RPMI8226 (cell line): ENCODE results near the gene MDC1.
"Not testable (repeated sequence)": the region's sequence is repeated elsewhere in the genome, so short reads cannot be mapped to it uniquely, and the experiment has no call there.

Source experiments
- DNase-seq: peaks from one replicate; pipeline ENCODE4 v3.0.0-alpha.2; 2015

MDC1 gene, protein sequence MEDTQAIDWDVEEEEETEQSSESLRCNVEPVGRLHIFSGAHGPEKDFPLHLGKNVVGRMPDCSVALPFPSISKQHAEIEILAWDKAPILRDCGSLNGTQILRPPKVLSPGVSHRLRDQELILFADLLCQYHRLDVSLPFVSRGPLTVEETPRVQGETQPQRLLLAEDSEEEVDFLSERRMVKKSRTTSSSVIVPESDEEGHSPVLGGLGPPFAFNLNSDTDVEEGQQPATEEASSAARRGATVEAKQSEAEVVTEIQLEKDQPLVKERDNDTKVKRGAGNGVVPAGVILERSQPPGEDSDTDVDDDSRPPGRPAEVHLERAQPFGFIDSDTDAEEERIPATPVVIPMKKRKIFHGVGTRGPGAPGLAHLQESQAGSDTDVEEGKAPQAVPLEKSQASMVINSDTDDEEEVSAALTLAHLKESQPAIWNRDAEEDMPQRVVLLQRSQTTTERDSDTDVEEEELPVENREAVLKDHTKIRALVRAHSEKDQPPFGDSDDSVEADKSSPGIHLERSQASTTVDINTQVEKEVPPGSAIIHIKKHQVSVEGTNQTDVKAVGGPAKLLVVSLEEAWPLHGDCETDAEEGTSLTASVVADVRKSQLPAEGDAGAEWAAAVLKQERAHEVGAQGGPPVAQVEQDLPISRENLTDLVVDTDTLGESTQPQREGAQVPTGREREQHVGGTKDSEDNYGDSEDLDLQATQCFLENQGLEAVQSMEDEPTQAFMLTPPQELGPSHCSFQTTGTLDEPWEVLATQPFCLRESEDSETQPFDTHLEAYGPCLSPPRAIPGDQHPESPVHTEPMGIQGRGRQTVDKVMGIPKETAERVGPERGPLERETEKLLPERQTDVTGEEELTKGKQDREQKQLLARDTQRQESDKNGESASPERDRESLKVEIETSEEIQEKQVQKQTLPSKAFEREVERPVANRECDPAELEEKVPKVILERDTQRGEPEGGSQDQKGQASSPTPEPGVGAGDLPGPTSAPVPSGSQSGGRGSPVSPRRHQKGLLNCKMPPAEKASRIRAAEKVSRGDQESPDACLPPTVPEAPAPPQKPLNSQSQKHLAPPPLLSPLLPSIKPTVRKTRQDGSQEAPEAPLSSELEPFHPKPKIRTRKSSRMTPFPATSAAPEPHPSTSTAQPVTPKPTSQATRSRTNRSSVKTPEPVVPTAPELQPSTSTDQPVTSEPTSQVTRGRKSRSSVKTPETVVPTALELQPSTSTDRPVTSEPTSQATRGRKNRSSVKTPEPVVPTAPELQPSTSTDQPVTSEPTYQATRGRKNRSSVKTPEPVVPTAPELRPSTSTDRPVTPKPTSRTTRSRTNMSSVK (N-terminal part only)

GRCh38 chr6:30717129-30717844, at the start of gene MDC1:
TSS of gene MDC1 (minus strand) at chr6:30717281. CDS start at chr6:30715175, 2,106 bp downstream.
- DNase-seq: peak; percentile 100

DNA sequence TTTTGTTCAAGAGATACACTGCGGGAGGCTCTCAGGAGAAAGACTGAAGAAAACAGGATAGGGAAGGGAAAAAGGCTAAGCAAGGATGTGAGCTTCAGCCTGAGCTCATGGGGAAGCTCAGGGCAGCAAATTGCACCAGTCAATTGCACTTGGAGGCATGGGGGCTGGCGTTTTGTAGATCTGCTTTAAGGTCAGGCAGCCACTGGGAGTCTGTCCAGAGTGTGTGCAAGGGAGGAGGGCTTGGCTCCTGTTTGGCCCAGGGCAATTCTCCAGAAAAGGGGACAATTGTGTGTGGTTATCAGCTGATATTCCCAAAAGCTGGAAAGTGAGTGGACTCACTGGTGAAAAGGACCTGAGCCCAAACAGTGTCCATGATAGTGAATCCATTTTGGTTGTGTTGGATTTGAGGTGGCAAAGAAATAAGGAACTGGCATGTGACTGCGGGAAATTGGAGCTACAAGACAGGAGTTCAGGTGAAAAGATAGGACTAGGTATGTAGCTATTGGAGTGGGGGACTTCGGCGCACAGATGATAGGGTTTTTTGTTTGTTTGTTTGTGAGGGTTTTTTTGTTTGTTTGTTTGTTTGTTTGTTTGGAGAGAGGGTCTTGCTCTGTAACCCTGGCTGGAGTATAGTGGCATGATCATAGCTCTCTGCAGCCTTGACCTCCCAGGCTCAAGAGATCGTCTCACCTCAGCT, 49.5 kb upstream of the MDC1 start:
- DNase-seq: no peak

GRCh38 chr6:30765495-30765894, 48.4 kb upstream of the MDC1 start:
- DNase-seq: not testable (repeated sequence)

DNA sequence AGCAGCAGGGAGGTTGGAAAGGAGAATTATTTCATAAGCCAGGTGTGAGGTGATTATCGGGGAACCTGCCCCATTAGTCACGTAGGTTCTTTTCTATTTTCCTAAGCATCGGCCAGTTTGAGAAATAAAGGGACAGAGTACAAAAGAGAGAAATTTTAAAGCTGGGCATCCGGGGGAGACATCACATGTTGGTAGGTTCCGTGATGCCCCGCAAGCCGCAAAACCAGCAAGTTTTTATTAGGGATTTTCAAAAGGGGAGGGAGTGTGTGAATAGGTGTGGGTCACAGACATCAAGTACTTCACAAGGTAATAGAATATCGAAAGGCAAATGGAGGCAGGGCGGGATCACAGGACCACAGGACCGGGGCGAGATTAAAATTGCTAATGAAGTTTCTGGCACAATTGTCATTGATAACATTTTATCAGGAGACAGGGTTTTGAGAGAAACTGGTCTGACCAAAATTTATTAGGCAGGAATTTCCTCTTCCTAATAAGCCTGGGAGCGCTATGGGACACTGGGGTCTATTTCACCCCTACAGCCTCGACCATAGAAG, 47.5 kb upstream of the MDC1 start:
- not testable (repeated sequence) for DNase-seq

DNA sequence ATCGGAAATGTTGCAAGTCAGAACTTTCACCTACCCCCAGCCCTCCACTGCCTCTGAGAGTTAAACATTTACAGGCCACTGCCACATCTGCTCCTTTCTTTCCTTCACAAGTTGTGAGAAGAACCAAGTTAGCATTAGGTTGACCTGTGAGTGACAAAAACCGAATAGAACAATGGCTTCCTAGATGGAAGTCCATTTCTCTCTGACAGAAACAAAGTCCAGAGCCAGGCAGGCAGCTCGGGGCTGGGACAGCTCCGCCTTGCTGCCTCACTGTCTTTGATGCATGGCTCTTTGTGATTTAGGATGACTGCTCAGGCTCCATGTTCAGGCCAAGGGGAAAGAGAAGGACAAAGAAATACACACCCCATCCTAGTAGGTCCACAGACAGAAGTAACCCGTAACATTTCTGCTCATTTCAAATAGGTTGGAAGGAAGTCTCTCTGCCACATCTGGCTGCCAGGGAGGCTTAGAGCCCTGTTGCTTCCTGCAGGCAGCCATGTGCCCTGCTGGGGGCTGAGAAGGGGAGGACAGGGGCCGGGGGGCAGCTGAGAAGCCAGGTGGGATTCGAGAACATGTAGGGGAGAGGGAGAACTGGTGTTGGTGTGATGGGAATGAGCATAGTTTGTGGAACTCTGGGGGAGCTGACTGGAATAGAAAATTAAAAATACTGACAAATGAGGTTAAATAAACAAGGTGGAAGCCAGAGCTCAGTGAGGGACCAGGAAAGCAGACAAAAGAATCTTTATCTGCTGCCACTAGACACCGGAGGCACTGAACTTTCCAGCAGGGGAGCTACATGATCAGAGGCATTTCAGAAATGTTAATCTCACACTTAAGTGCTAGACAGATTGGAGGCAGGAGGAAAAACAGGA, 46.8 kb upstream of the MDC1 start:
- no peak for DNase-seq

- no peak for DNase-seq
Observed at GRCh38 chr6:30763155-30763617, 46.1 kb upstream of the MDC1 start.

GRCh38 chr6:30761791-30762429, 44.8 kb upstream of the MDC1 start:
- DNase-seq: no peak

- DNase-seq: no peak
Observed at GRCh38 chr6:30760549-30760948, 43.5 kb upstream of the MDC1 start.

DNA sequence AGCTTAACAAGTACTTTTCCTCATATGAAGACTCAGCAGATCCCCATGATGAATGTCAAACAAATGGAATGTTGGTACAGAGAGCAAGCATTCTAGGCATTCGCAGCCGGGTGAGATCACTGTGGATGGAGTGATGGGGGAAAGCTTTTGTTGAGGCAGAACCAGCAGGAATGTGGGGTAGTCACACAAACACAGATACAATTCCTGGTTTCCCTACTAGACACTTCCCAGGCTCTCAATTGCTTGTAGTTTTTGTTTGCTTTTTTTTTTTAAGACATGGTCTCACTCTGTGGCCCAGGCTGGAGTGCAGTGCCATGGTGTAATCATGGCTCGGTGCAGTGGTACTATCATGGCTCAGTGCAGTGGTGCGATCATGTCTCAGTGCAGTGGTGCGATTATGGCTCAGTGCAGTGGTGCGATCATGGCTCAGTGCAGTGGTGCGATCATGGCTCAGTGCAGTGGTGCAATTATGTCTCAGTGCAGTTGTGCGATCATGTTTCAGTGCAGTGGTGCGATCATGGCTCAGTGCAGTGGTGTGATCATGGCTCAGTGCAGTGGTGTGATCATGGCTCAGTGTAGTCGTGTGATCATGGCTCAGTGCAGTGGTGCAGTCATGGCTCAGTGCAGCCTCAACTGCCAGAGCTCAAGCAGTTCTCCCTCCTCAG, 42.6 kb upstream of the MDC1 start:
- DNase-seq: no peak

GRCh38 chr6:30757261-30757904, 40.3 kb upstream of the MDC1 start:
- peak; percentile 64 for DNase-seq

GRCh38 chr6:30756405-30757003, 39.4 kb upstream of the MDC1 start:
- DNase-seq: not testable (repeated sequence)

DNA sequence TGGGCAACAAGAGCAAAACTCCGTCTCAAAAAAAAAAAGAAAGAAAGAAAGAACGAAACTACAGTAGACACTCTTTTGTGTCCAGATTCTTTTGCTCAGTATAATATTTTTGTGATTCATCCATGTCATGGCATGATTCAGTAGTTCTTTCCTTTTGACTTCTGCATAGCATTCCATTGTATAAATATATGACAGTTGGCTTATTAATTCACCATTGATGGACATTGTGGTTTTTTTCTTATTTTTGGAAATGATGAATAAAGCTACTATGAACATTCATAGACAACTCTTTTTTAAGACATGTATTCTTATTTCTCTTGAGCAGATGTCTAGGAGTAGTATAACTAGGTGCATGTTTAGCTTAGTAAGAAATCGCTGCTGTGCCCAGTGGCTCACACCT, 37.5 kb upstream of the MDC1 start:
- DNase-seq: no peak

DNA sequence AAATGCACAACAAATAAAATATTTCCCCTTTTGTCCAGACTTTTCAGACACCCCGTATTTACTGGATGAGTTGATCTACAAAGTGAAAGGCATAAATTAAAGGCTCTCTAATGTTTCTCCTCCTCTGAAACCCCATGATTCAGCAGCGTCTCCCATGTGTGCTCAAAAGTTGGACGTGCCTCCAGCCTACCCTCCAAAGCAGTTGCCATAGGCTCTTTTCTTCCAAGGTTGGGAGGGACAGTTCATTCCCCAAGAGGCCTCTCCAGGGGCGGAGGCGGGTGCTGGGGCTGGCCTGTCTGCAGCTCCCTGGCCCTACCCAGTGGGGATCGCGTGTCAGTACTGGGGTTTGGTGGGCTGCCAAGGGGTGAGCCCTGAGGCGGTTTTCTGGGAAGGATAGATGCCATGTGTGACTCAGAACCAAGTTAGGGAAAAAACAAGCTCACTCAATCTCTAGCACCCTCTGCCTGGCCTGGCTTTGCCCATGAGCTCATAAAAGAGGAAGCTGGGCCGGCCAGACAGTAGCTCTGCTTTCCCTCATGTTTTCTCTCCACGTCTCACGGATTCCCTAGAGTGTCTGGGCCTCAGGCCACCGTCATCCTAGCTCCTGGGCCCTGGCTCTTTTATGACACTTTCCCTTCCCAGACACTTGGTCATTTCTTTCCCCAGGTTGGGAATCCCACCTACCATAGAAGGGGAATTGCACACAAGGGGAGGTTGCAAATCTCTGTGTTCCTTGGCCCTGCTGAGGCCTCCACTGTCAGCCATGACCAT, 35.3 kb upstream of the MDC1 start:
- peak; percentile 49 for DNase-seq

- no peak for DNase-seq
Observed at GRCh38 chr6:30750379-30750668, 33.2 kb upstream of the MDC1 start.

GRCh38 chr6:30749554-30750378, 32.7 kb upstream of the MDC1 start:
- no peak for DNase-seq

GRCh38 chr6:30748851-30749540, 31.9 kb upstream of the MDC1 start:
- no peak for DNase-seq
